Measurements from ENCODE around the gene GRK6.

Gene GRK6

DNA sequence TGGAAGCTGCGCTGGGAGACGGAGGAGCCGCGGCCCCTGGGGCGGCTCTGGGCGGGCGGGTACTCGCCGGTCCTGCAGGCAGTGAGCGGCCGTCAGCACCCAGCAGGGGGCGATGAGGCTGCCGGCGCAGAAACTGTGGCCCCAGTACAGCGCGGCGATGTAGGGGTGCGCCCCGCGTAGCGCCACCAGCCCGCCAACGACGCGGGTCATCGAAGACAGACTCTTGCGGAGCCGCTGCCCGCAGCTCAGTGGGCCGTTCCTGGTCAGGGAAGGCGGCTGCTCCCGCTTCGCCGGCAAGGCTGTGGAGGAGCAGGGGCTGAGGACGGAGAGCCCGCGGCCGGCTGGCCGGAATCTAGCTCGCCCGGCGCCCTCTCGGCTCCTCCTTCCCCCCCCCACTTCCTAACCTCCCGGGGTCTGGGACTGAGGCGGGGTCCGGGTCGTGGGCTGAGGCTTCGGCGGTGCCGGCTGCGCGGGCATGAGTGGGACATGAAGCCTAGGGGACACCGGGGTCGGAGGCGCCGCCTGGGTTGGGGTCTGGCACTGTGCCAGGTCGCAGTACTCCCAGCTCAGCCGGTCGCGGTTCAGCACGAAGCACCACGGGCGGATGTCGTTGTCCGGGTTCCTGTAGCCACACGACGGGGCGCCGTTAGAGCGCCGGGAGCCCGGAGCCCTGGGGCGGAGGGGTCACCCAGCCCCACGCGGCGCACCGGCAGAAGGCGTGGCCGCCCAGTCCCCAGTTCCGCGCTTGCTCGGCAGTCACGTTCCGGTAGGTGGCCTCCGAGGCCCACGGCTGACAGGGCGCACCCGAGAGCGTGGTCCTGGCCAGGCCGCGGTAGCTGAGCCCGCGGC, 22.5 kb upstream of the GRK6 start (continued):
- TF ChIP-seq, protein P1, sequence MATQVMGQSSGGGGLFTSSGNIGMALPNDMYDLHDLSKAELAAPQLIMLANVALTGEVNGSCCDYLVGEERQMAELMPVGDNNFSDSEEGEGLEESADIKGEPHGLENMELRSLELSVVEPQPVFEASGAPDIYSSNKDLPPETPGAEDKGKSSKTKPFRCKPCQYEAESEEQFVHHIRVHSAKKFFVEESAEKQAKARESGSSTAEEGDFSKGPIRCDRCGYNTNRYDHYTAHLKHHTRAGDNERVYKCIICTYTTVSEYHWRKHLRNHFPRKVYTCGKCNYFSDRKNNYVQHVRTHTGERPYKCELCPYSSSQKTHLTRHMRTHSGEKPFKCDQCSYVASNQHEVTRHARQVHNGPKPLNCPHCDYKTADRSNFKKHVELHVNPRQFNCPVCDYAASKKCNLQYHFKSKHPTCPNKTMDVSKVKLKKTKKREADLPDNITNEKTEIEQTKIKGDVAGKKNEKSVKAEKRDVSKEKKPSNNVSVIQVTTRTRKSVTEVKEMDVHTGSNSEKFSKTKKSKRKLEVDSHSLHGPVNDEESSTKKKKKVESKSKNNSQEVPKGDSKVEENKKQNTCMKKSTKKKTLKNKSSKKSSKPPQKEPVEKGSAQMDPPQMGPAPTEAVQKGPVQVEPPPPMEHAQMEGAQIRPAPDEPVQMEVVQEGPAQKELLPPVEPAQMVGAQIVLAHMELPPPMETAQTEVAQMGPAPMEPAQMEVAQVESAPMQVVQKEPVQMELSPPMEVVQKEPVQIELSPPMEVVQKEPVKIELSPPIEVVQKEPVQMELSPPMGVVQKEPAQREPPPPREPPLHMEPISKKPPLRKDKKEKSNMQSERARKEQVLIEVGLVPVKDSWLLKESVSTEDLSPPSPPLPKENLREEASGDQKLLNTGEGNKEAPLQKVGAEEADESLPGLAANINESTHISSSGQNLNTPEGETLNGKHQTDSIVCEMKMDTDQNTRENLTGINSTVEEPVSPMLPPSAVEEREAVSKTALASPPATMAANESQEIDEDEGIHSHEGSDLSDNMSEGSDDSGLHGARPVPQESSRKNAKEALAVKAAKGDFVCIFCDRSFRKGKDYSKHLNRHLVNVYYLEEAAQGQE (tag by site-specific recombination; IDR thresholded peaks at IDR 0.05) = 0 out of 2 replicates have a peak, but pooled peaks have one; percentile 9
- TF ChIP-seq ZNF785 (tag by site-specific recombination; IDR thresholded peaks at IDR 0.05) = no peak
- TF ChIP-seq, protein P2, sequence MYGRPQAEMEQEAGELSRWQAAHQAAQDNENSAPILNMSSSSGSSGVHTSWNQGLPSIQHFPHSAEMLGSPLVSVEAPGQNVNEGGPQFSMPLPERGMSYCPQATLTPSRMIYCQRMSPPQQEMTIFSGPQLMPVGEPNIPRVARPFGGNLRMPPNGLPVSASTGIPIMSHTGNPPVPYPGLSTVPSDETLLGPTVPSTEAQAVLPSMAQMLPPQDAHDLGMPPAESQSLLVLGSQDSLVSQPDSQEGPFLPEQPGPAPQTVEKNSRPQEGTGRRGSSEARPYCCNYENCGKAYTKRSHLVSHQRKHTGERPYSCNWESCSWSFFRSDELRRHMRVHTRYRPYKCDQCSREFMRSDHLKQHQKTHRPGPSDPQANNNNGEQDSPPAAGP (tag by site-specific recombination; IDR thresholded peaks at IDR 0.05) = peak; percentile 47; the same call in 1 of the 2 replicates
- TF ChIP-seq, protein P3, sequence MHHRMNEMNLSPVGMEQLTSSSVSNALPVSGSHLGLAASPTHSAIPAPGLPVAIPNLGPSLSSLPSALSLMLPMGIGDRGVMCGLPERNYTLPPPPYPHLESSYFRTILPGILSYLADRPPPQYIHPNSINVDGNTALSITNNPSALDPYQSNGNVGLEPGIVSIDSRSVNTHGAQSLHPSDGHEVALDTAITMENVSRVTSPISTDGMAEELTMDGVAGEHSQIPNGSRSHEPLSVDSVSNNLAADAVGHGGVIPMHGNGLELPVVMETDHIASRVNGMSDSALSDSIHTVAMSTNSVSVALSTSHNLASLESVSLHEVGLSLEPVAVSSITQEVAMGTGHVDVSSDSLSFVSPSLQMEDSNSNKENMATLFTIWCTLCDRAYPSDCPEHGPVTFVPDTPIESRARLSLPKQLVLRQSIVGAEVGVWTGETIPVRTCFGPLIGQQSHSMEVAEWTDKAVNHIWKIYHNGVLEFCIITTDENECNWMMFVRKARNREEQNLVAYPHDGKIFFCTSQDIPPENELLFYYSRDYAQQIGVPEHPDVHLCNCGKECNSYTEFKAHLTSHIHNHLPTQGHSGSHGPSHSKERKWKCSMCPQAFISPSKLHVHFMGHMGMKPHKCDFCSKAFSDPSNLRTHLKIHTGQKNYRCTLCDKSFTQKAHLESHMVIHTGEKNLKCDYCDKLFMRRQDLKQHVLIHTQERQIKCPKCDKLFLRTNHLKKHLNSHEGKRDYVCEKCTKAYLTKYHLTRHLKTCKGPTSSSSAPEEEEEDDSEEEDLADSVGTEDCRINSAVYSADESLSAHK (tag by site-specific recombination; IDR thresholded peaks at IDR 0.05) = no peak
- TF ChIP-seq, protein P4, sequence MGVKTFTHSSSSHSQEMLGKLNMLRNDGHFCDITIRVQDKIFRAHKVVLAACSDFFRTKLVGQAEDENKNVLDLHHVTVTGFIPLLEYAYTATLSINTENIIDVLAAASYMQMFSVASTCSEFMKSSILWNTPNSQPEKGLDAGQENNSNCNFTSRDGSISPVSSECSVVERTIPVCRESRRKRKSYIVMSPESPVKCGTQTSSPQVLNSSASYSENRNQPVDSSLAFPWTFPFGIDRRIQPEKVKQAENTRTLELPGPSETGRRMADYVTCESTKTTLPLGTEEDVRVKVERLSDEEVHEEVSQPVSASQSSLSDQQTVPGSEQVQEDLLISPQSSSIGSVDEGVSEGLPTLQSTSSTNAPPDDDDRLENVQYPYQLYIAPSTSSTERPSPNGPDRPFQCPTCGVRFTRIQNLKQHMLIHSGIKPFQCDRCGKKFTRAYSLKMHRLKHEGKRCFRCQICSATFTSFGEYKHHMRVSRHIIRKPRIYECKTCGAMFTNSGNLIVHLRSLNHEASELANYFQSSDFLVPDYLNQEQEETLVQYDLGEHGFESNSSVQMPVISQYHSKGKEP (tag by site-specific recombination; IDR thresholded peaks at IDR 0.05) = peak; percentile 91
- TF ChIP-seq ZFP3 (tag by site-specific recombination; IDR thresholded peaks at IDR 0.05; ENCODE audit: low read depth) = no peak
- no peak for TF ChIP-seq ZNF510 (tag by site-specific recombination; IDR thresholded peaks at IDR 0.05; ENCODE audit: insufficient replicate concordance)
- TF ChIP-seq, protein P5, sequence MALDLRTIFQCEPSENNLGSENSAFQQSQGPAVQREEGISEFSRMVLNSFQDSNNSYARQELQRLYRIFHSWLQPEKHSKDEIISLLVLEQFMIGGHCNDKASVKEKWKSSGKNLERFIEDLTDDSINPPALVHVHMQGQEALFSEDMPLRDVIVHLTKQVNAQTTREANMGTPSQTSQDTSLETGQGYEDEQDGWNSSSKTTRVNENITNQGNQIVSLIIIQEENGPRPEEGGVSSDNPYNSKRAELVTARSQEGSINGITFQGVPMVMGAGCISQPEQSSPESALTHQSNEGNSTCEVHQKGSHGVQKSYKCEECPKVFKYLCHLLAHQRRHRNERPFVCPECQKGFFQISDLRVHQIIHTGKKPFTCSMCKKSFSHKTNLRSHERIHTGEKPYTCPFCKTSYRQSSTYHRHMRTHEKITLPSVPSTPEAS (tag by site-specific recombination; IDR thresholded peaks at IDR 0.05) = no peak
- TF ChIP-seq, protein P6, sequence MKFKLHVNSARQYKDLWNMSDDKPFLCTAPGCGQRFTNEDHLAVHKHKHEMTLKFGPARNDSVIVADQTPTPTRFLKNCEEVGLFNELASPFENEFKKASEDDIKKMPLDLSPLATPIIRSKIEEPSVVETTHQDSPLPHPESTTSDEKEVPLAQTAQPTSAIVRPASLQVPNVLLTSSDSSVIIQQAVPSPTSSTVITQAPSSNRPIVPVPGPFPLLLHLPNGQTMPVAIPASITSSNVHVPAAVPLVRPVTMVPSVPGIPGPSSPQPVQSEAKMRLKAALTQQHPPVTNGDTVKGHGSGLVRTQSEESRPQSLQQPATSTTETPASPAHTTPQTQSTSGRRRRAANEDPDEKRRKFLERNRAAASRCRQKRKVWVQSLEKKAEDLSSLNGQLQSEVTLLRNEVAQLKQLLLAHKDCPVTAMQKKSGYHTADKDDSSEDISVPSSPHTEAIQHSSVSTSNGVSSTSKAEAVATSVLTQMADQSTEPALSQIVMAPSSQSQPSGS (tag by site-specific recombination; IDR thresholded peaks at IDR 0.05; ENCODE audit: low read depth) = no peak
- no peak for TF ChIP-seq FEZF1 (tag by site-specific recombination; IDR thresholded peaks at IDR 0.05)
- peak; percentile 54 for TF ChIP-seq SP7 (tag by site-specific recombination; IDR thresholded peaks at IDR 0.05)
- TF ChIP-seq, protein P7, sequence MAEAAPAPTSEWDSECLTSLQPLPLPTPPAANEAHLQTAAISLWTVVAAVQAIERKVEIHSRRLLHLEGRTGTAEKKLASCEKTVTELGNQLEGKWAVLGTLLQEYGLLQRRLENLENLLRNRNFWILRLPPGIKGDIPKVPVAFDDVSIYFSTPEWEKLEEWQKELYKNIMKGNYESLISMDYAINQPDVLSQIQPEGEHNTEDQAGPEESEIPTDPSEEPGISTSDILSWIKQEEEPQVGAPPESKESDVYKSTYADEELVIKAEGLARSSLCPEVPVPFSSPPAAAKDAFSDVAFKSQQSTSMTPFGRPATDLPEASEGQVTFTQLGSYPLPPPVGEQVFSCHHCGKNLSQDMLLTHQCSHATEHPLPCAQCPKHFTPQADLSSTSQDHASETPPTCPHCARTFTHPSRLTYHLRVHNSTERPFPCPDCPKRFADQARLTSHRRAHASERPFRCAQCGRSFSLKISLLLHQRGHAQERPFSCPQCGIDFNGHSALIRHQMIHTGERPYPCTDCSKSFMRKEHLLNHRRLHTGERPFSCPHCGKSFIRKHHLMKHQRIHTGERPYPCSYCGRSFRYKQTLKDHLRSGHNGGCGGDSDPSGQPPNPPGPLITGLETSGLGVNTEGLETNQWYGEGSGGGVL (tag by site-specific recombination; IDR thresholded peaks at IDR 0.05) = peak; percentile 43
- no peak; the same call in 1 of the 2 replicates for TF ChIP-seq ZBTB7A (tag by site-specific recombination; IDR thresholded peaks at IDR 0.05; ENCODE audit: low read depth)
- TF ChIP-seq, protein P8, sequence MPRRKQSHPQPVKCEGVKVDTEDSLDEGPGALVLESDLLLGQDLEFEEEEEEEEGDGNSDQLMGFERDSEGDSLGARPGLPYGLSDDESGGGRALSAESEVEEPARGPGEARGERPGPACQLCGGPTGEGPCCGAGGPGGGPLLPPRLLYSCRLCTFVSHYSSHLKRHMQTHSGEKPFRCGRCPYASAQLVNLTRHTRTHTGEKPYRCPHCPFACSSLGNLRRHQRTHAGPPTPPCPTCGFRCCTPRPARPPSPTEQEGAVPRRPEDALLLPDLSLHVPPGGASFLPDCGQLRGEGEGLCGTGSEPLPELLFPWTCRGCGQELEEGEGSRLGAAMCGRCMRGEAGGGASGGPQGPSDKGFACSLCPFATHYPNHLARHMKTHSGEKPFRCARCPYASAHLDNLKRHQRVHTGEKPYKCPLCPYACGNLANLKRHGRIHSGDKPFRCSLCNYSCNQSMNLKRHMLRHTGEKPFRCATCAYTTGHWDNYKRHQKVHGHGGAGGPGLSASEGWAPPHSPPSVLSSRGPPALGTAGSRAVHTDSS (tag by site-specific recombination; IDR thresholded peaks at IDR 0.05) = peak; percentile 29; the same call in 1 of the 2 replicates
- TF ChIP-seq, protein P9, sequence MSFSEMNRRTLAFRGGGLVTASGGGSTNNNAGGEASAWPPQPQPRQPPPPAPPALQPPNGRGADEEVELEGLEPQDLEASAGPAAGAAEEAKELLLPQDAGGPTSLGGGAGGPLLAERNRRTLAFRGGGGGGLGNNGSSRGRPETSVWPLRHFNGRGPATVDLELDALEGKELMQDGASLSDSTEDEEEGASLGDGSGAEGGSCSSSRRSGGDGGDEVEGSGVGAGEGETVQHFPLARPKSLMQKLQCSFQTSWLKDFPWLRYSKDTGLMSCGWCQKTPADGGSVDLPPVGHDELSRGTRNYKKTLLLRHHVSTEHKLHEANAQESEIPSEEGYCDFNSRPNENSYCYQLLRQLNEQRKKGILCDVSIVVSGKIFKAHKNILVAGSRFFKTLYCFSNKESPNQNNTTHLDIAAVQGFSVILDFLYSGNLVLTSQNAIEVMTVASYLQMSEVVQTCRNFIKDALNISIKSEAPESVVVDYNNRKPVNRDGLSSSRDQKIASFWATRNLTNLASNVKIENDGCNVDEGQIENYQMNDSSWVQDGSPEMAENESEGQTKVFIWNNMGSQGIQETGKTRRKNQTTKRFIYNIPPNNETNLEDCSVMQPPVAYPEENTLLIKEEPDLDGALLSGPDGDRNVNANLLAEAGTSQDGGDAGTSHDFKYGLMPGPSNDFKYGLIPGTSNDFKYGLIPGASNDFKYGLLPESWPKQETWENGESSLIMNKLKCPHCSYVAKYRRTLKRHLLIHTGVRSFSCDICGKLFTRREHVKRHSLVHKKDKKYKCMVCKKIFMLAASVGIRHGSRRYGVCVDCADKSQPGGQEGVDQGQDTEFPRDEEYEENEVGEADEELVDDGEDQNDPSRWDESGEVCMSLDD (tag by site-specific recombination; IDR thresholded peaks at IDR 0.05) = peak; percentile 93
- TF ChIP-seq ZNF777 (tag by site-specific recombination; IDR thresholded peaks at IDR 0.05; ENCODE audit: borderline replicate concordance) = 0 out of 2 replicates have a peak, but pooled peaks have one; percentile 44
- TF ChIP-seq ZNF433 (tag by site-specific recombination; IDR thresholded peaks at IDR 0.05; ENCODE audit: low read depth) = no peak
